Astrocyte of the cerebellum (primary cell): ENCODE results near the gene ZNF576.

Experiments used
- DNase-seq: peaks from one replicate; pipeline ENCODE4 v3.0.0-alpha.2; 2011; ENCODE audit warnings: low read depth
- H3K4me3 ChIP-seq: 2 replicates; pipeline ENCODE4 v1.5.1; 2011; ENCODE audit warnings: mild to moderate bottlenecking, low read depth, low read length, moderate library complexity
- CTCF ChIP-seq: IDR thresholded peaks from 2 replicates; pipeline ENCODE4 v1.5.1; 2012; ENCODE audit warnings: low read length, low read depth, moderate library complexity, mild to moderate bottlenecking; ENCODE audit errors: missing control alignments
- in situ Hi-C: cut with HindIII; loops from 2 replicates; pipeline ENCODE4 v1.10.0; 2017; ENCODE audit warnings: low sequenced_read_pairs

ZNF576 gene

GRCh38 chr19:43625918-43626579 lies 29.7 kb downstream of the ZNF576 start:
- no peak for DNase-seq
- no peak overlapping the region for H3K4me3 ChIP-seq
- no peak for TF ChIP-seq CTCF
- in situ Hi-C loops, result no loop called here

GRCh38 chr19:43626838-43627237 lies 30.4 kb downstream of the ZNF576 start:
- in situ Hi-C loops, result no loop called here
- no peak for TF ChIP-seq CTCF
- no peak for DNase-seq
- H3K4me3 ChIP-seq, result no peak overlapping the region

GRCh38 chr19:43628646-43629326 lies 32.4 kb downstream of the ZNF576 start:
- no peak for TF ChIP-seq CTCF
- no peak for DNase-seq
- in situ Hi-C loops, result no loop called here
- H3K4me3 ChIP-seq, result no peak overlapping the region

GRCh38 chr19:43631491-43631890 lies 35.1 kb downstream of the ZNF576 start:
- H3K4me3 ChIP-seq, result no peak overlapping the region
- in situ Hi-C loops, result no loop called here
- TF ChIP-seq CTCF, result no peak
- DNase-seq, result no peak

- TF ChIP-seq CTCF, result no peak
- in situ Hi-C loops, result no loop called here
- H3K4me3 ChIP-seq, result no peak overlapping the region
- no peak for DNase-seq
Measured at GRCh38 chr19:43633520-43633919, 37.1 kb downstream of the ZNF576 start.

DNA sequence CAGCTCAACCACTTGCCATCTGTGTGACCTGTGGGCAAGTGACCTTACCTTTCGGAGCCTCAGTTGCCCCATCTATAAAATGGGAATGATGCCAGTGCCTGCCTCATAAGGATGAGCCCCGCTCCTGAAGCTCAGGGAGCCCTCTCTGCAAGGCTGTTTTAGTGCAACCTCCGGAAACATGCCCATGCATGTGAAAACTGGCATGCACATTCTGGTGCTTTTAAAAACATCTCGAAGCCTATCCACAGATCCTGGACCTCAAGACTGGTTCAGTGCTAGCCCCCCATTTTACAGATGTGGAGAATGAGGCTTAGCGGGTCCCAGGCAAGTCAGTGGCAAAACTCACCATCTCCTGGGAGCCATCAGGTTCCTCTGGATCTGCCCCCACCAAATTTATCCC lies 37.7 kb downstream of the ZNF576 start:
- no peak for TF ChIP-seq CTCF
- DNase-seq, result no peak
- no peak overlapping the region for H3K4me3 ChIP-seq
- in situ Hi-C loops, result no loop called here
